BJ (cell line): ENCODE data around the gene AFF1. TPM values are rescaled to one million over a fixed set of nuclear protein-coding genes. Genes with fewer than 3 reads are reported as not detected.

ENCODE experiments used
- CTCF ChIA-PET: fragments of 350-600 bp; formaldehyde crosslinking; extraction: SDS; loops from one replicate; lab custom pipeline; 2021; ENCODE audit warnings: antibody characterized with exemption, inconsistent platforms; lab: Yijun Ruan, JAX
- POLR2A ChIA-PET: fragments of 300-600 bp; sonication (Branson Sonifier 250); formaldehyde crosslinking; extraction: SDS; loops from one replicate; lab custom pipeline; 2021; ENCODE audit warnings: antibody characterized with exemption; lab: Charles Lee
- DNase-seq: peaks from one replicate; pipeline ENCODE4 v3.0.0-alpha.2; 2011; ENCODE audit warnings: low read depth
- H3K27me3 ChIP-seq: 2 replicates; pipeline ENCODE4 v1.6.0; 2011; ENCODE audit warnings: low read length; ENCODE audit not compliant: control insufficient read depth, insufficient read depth
- H3K36me3 ChIP-seq: 2 replicates; pipeline ENCODE4 v1.5.1; 2011; ENCODE audit warnings: low read length; ENCODE audit not compliant: control insufficient read depth, insufficient read depth
- H3K4me3 ChIP-seq: 2 replicates; pipeline ENCODE4 v1.5.1; 2011; ENCODE audit warnings: low read depth, mild to moderate bottlenecking, control low read depth, low read length
- polyA plus RNA-seq: library from polyadenylated mRNA; depleted of rRNA; stranded (reverse); fragments of >200 nt; gene quantifications from 2 replicates; pipeline ENCODE4 v1.2.3, GENCODE V29; 2011
- TF ChIP-seq, protein P1 (sequence below): IDR thresholded peaks from 2 replicates; pipeline ENCODE4 v1.5.1; 2011; ENCODE audit warnings: low read depth, mild to moderate bottlenecking, control low read depth, inconsistent platforms, low read length, moderate library complexity; ENCODE audit not compliant: insufficient read depth

The AFF1 gene
- polyA plus RNA-seq, 1 experiment, result 11.0 TPM

- ChIA-PET POLR2A (no interaction called here), CTCF (interaction anchor here (0.8 to 1.7 kb wide), 4 partner anchors 17 to 154 kb away, joined by 3 to 7 read pairs (median 4); no protein-coding TSS in a partner anchor)
- Histone ChIP-seq H3K36me3 (no peaks in the 10 kb centered on the region), H3K27me3 (no peaks in the 10 kb centered on the region), H3K4me3 (no peak overlapping the region)
- TF ChIP-seq, protein P1, sequence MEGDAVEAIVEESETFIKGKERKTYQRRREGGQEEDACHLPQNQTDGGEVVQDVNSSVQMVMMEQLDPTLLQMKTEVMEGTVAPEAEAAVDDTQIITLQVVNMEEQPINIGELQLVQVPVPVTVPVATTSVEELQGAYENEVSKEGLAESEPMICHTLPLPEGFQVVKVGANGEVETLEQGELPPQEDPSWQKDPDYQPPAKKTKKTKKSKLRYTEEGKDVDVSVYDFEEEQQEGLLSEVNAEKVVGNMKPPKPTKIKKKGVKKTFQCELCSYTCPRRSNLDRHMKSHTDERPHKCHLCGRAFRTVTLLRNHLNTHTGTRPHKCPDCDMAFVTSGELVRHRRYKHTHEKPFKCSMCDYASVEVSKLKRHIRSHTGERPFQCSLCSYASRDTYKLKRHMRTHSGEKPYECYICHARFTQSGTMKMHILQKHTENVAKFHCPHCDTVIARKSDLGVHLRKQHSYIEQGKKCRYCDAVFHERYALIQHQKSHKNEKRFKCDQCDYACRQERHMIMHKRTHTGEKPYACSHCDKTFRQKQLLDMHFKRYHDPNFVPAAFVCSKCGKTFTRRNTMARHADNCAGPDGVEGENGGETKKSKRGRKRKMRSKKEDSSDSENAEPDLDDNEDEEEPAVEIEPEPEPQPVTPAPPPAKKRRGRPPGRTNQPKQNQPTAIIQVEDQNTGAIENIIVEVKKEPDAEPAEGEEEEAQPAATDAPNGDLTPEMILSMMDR, result no peak
- DNase-seq, result no peak
Measured at GRCh38 chr4:86938771-86939520, 4.1 kb downstream of the AFF1 start.

- ChIA-PET CTCF (interaction anchor here (0.8 to 1.7 kb wide), 2 partner anchors 140 to 153 kb away, joined by 3 to 4 read pairs; no protein-coding TSS in a partner anchor), POLR2A (no interaction called here)
- TF ChIP-seq, protein P1, result no peak
Measured at GRCh38 chr4:86939729-86940575, 5.1 kb downstream of the AFF1 start.

GRCh38 chr4:86940920-86941460 lies 6.2 kb downstream of the AFF1 start:
- H3K27me3 ChIP-seq, result no peaks in the 10 kb centered on the region
- no peaks in the 10 kb centered on the region for H3K36me3 ChIP-seq
- TF ChIP-seq, protein P1, result no peak
- no peak for DNase-seq
- no peak overlapping the region for H3K4me3 ChIP-seq
- CTCF ChIA-PET, result no interaction called here
- POLR2A ChIA-PET, result no interaction called here

More at GRCh38 chr4:86939729-86940575, 5.1 kb downstream of the AFF1 start:
- no peak for DNase-seq
- H3K36me3 ChIP-seq, result no peaks in the 10 kb centered on the region
- no peak overlapping the region for H3K4me3 ChIP-seq
- H3K27me3 ChIP-seq, result no peaks in the 10 kb centered on the region

DNA sequence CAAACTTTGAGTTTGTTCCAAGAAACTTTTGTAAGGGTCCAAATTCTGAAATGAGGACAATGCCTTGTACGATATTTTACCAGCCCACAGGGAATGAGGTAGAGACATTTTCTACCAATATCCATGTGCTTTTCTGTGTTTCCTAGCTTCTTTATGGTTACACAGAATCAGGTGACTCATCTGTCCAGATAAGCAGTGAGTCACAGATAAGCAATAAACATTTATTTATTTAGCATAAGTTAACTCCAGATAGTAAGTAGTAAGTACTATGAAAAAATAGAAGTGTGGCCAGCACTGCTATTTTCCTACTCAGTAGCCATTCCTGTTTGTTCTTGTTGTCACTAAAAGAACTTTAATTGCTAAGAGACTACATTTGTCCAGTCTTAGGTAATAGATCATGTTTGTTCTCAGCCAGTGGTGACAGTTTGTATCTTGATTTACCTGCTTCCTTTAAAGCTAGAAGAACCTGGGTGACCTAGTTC lies 7.4 kb downstream of the AFF1 start:
- no peaks in the 10 kb centered on the region for H3K27me3 ChIP-seq
- ChIA-PET CTCF (interaction anchor here (0.6 to 1.3 kb wide), 2 partner anchors 15 to 446 kb away, joined by 3 to 5 read pairs; no protein-coding TSS in a partner anchor), POLR2A (no interaction called here)
- no peak overlapping the region for H3K4me3 ChIP-seq
- no peaks in the 10 kb centered on the region for H3K36me3 ChIP-seq
- TF ChIP-seq, protein P1, result no peak
- DNase-seq, result no peak
